ENCODE data around the gene FSTL4. TPM values are rescaled to one million over a fixed set of nuclear protein-coding genes. Genes with fewer than 3 reads are reported as not detected.

Gene FSTL4
- total RNA-seq, 1 donor from 2014 or later: 14.3 TPM

GRCh38 chr5:133347039-133347438 lies 265.3 kb downstream of the FSTL4 start:
- no peak for DNase-seq (ENCODE audit: low spot score in 2 of 2, unreplicated experiment in 2 of 2)
- Mint-ChIP-seq H3K9me3 (peaks cover 12% of the 10 kb centered on the region), H3K4me1 (peaks cover 3% of the 10 kb centered on the region), H3K4me3 (no peak overlapping the region), H3K27me3 (ENCODE audit: low read depth) (peaks cover 16% of the 10 kb centered on the region), H3K27ac (no peak overlapping the region), H3K36me3 (peaks cover 4% of the 10 kb centered on the region)
- TF ChIP-seq, protein P1, sequence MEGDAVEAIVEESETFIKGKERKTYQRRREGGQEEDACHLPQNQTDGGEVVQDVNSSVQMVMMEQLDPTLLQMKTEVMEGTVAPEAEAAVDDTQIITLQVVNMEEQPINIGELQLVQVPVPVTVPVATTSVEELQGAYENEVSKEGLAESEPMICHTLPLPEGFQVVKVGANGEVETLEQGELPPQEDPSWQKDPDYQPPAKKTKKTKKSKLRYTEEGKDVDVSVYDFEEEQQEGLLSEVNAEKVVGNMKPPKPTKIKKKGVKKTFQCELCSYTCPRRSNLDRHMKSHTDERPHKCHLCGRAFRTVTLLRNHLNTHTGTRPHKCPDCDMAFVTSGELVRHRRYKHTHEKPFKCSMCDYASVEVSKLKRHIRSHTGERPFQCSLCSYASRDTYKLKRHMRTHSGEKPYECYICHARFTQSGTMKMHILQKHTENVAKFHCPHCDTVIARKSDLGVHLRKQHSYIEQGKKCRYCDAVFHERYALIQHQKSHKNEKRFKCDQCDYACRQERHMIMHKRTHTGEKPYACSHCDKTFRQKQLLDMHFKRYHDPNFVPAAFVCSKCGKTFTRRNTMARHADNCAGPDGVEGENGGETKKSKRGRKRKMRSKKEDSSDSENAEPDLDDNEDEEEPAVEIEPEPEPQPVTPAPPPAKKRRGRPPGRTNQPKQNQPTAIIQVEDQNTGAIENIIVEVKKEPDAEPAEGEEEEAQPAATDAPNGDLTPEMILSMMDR (IDR thresholded peaks at IDR 0.05; ENCODE audit: unreplicated experiment): no peak

GRCh38 chr5:133344266-133344665 lies 268.1 kb downstream of the FSTL4 start:
- H3K36me3 Mint-ChIP-seq: peaks cover 4% of the 10 kb centered on the region
- peaks cover 11% of the 10 kb centered on the region for H3K4me1 Mint-ChIP-seq
- DNase-seq (ENCODE audit: low spot score in 2 of 2, unreplicated experiment in 2 of 2): no peak
- H3K27ac Mint-ChIP-seq: no peak overlapping the region
- no peak overlapping the region for H3K4me3 Mint-ChIP-seq
- peaks cover 12% of the 10 kb centered on the region for H3K9me3 Mint-ChIP-seq
- TF ChIP-seq, protein P1 (IDR thresholded peaks at IDR 0.05; ENCODE audit: unreplicated experiment): no peak
- peaks cover 13% of the 10 kb centered on the region for H3K27me3 Mint-ChIP-seq (ENCODE audit: low read depth)

DNA sequence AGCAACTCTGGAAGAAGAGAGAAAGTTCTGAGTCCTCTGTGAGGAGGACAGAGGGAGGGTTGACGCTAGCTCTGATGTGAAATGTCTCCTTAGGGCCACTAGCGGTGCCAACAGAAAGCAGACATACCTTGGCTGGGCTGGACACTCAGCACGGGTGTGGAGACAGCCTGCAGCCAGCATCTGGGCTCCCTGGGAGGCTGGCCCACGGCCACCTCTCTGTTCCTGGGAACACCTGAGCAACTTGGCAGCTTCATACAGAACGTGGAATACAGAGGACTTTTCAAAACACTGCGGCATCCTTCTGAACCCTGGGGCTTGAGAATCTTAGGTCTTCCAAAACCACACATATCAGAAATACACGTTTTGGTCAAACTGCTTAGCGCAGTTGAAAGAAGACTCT lies 269.1 kb downstream of the FSTL4 start:
- H3K36me3 Mint-ChIP-seq: peaks cover 4% of the 10 kb centered on the region
- no peak overlapping the region for H3K27ac Mint-ChIP-seq
- DNase-seq (ENCODE audit: low spot score in 2 of 2, unreplicated experiment in 2 of 2): no peak
- H3K27me3 Mint-ChIP-seq (ENCODE audit: low read depth): peaks cover 8% of the 10 kb centered on the region
- no peak overlapping the region for H3K4me3 Mint-ChIP-seq
- peaks cover 12% of the 10 kb centered on the region for H3K9me3 Mint-ChIP-seq
- TF ChIP-seq, protein P1 (IDR thresholded peaks at IDR 0.05; ENCODE audit: unreplicated experiment): no peak
- peaks cover 11% of the 10 kb centered on the region for H3K4me1 Mint-ChIP-seq

GRCh38 chr5:133341915-133342710 lies 270.2 kb downstream of the FSTL4 start:
- Mint-ChIP-seq H3K36me3 (peaks cover 4% of the 10 kb centered on the region), H3K27me3 (ENCODE audit: low read depth) (peaks cover 6% of the 10 kb centered on the region), H3K9me3 (peaks cover 12% of the 10 kb centered on the region), H3K27ac (no peak overlapping the region), H3K4me3 (no peak overlapping the region), H3K4me1 (peaks cover 11% of the 10 kb centered on the region)
- DNase-seq (ENCODE audit: low spot score in 2 of 2, unreplicated experiment in 2 of 2): no peak
- TF ChIP-seq, protein P1 (IDR thresholded peaks at IDR 0.05; ENCODE audit: unreplicated experiment): no peak

DNA sequence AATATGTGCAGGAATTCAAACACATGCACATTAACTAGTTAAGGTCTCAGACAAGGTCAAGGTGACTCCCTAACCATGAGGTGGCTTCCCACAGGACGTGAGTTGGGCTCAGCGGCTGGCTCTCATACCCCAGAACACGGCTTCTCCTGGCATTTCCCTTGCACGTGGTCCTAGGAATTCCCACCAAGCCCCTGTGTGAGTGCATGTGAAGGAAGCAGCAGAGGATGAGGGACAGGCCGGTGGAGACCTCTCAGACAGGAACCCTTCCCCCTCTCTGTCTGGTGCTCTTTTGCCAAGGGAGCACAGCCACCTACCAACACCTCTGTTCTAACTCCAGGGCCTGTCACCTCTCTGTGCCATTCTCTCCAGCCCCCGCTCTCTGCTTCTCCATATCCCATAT lies 271.0 kb downstream of the FSTL4 start:
- peaks cover 11% of the 10 kb centered on the region for H3K4me1 Mint-ChIP-seq
- peaks cover under 1% of the 10 kb centered on the region for H3K36me3 Mint-ChIP-seq
- TF ChIP-seq, protein P1 (IDR thresholded peaks at IDR 0.05; ENCODE audit: unreplicated experiment): no peak
- no peak for DNase-seq (ENCODE audit: low spot score in 2 of 2, unreplicated experiment in 2 of 2)
- H3K27ac Mint-ChIP-seq: no peak overlapping the region
- H3K27me3 Mint-ChIP-seq (ENCODE audit: low read depth): peaks cover 2% of the 10 kb centered on the region
- H3K4me3 Mint-ChIP-seq: no peak overlapping the region
- peaks cover 8% of the 10 kb centered on the region for H3K9me3 Mint-ChIP-seq
